GM23338 (cell line): ENCODE data around the gene KCND2. TPM values are rescaled to one million over a fixed set of nuclear protein-coding genes. Genes with fewer than 3 reads are reported as not detected.

Source experiments
- ATAC-seq: fragments of 200-7000 bp; cut with Tn5 transposase; 3 replicates; pipeline ENCODE4 v1.9.1; 2020
- DNase-seq: peaks from one replicate; pipeline ENCODE4 v3.0.0-alpha.2; 2015; ENCODE audit warnings: low spot score
- H2AFZ ChIP-seq: fragments of 200-600 bp; sonication (generic); 2 replicates; pipeline ENCODE4 v1.8.0; 2016; ENCODE audit warnings: antibody characterized with exemption, mild to moderate bottlenecking, moderate library complexity
- H3F3A ChIP-seq: fragments of 200-600 bp; sonication (generic); replicated peaks from 2 replicates; pipeline ENCODE4 v1.8.0; 2017; ENCODE audit warnings: antibody characterized with exemption, mixed run types, low read depth
- H3K27ac ChIP-seq: fragments of 200-600 bp; sonication (generic); 2 replicates; pipeline ENCODE4 v1.6.1; 2016; ENCODE audit warnings: low read depth
- H3K27me3 ChIP-seq: fragments of 200-600 bp; sonication (generic); 2 replicates; pipeline ENCODE4 v1.8.0; 2016; ENCODE audit warnings: mild to moderate bottlenecking, mixed run types, moderate library complexity; ENCODE audit not compliant: insufficient read depth
- H3K36me3 ChIP-seq: fragments of 200-600 bp; sonication (generic); 2 replicates; pipeline ENCODE4 v1.8.0; 2016; ENCODE audit warnings: mild to moderate bottlenecking; ENCODE audit not compliant: insufficient read depth
- H3K4me1 ChIP-seq: fragments of 200-600 bp; sonication (generic); 2 replicates; pipeline ENCODE4 v1.8.0; 2016; ENCODE audit warnings: mild to moderate bottlenecking, moderate library complexity; ENCODE audit not compliant: insufficient read depth
- H3K4me2 ChIP-seq: fragments of 200-600 bp; sonication (generic); 2 replicates; pipeline ENCODE4 v1.7.1; 2017; ENCODE audit warnings: mixed run types
- H3K4me3 ChIP-seq: fragments of 200-600 bp; sonication (generic); 2 replicates; pipeline ENCODE4 v1.6.1; 2016; ENCODE audit warnings: mixed run types
- H3K79me2 ChIP-seq: fragments of 200-600 bp; sonication (generic); replicated peaks from 2 replicates; pipeline ENCODE4 v1.8.0; 2017; ENCODE audit warnings: mild to moderate bottlenecking; ENCODE audit not compliant: insufficient read depth
- H3K9me2 ChIP-seq: fragments of 200-600 bp; sonication (generic); 2 replicates; pipeline ENCODE4 v1.8.0; 2017; ENCODE audit not compliant: insufficient read depth
- H4K20me1 ChIP-seq: fragments of 200-600 bp; sonication (generic); replicated peaks from 2 replicates; pipeline ENCODE4 v1.8.0; 2017; ENCODE audit warnings: mild to moderate bottlenecking; ENCODE audit not compliant: insufficient read depth
- H3K27ac Mint-ChIP-seq: 2 replicates; pipeline ENCODE4 v1.8.0; 2020; ENCODE audit warnings: inconsistent platforms, mild to moderate bottlenecking, moderate library complexity, mixed read lengths
- H3K27me3 Mint-ChIP-seq: 3 replicates; pipeline ENCODE4 v1.8.0; 2022; ENCODE audit warnings: low read depth, mild to moderate bottlenecking, moderate library complexity, mixed read lengths, inconsistent platforms; ENCODE audit not compliant: insufficient read depth, poor library complexity
- H3K36me3 Mint-ChIP-seq: 3 replicates; pipeline ENCODE4 v1.8.0; 2021; ENCODE audit warnings: low read depth, mild to moderate bottlenecking, inconsistent platforms, moderate library complexity, mixed read lengths
- H3K4me1 Mint-ChIP-seq: 3 replicates; pipeline ENCODE4 v1.8.0; 2020; ENCODE audit warnings: mild to moderate bottlenecking, inconsistent platforms, mixed read lengths
- H3K4me3 Mint-ChIP-seq: 3 replicates; pipeline ENCODE4 v1.8.0; 2021; ENCODE audit warnings: moderate library complexity, mild to moderate bottlenecking, inconsistent platforms, mixed read lengths
- H3K9me3 Mint-ChIP-seq: 3 replicates; pipeline ENCODE4 v1.8.0; 2020; ENCODE audit warnings: moderate library complexity, mild to moderate bottlenecking, inconsistent platforms, mixed read lengths
- CREB1 ChIP-seq: fragments of 250-450 bp; sonication (Bioruptor Pico); IDR thresholded peaks from 2 replicates; pipeline ENCODE4 v1.5.0; 2020; ENCODE audit warnings: low read depth, mild to moderate bottlenecking, moderate library complexity
- ETS1 ChIP-seq: IDR thresholded peaks from 2 replicates; pipeline ENCODE4 v1.6.1; 2016; ENCODE audit warnings: antibody characterized with exemption
- EZH2 ChIP-seq: fragments of 200-600 bp; sonication (generic); IDR thresholded peaks from one replicate; pipeline ENCODE4 v1.8.0; 2017; ENCODE audit warnings: antibody characterized with exemption, mild to moderate bottlenecking, low read depth; ENCODE audit not compliant: unreplicated experiment
- EZH2phosphoT487 ChIP-seq: fragments of 200-600 bp; sonication (generic); IDR thresholded peaks from one replicate; pipeline ENCODE4 v1.8.1; 2018; ENCODE audit warnings: antibody characterized with exemption; ENCODE audit not compliant: unreplicated experiment
- JUNB ChIP-seq: IDR thresholded peaks from one replicate; pipeline ENCODE4 v1.6.1; 2016; ENCODE audit warnings: antibody characterized with exemption; ENCODE audit not compliant: unreplicated experiment
- POLR2AphosphoS5 ChIP-seq: IDR thresholded peaks from 2 replicates; pipeline ENCODE4 v1.6.1; 2016; ENCODE audit warnings: antibody characterized with exemption, low read depth
- ZNF331 ChIP-seq: fragments of 250-450 bp; sonication (Bioruptor Pico); IDR thresholded peaks from 2 replicates; pipeline ENCODE4 v1.5.0; 2020; ENCODE audit warnings: low read depth, mild to moderate bottlenecking, moderate library complexity
- long read RNA-seq: library from polyadenylated mRNA; unstranded; transcript quantifications from one replicate; pipeline ENCODE4 v2.0.0, GENCODE V29; 2020; ENCODE audit not compliant: unreplicated experiment
- polyA plus RNA-seq: library from polyadenylated mRNA; unstranded; fragments of >200 nt; fragmentation: Nextera tagmentation; extraction: Ambion mirVana; gene quantifications from 2 replicates; pipeline ENCODE4 v1.2.1, GENCODE V29; 2016
- total RNA-seq: library from RNA; depleted of rRNA; stranded (reverse); fragments of >200 nt; shearing (Covaris generic); gene quantifications from 2 replicates; pipeline ENCODE4 v1.2.3, GENCODE V29; 2014; rRNA removed
- TF ChIP-seq, protein P1 (sequence below): IDR thresholded peaks from one replicate; pipeline ENCODE4 v1.6.1; 2018; ENCODE audit warnings: antibody characterized with exemption; ENCODE audit not compliant: unreplicated experiment
- TF ChIP-seq, protein P2 (sequence below), 2 experiments: fragments of 200-600 bp in 1 of 2; sonication (generic) in 1 of 2; conservative IDR thresholded peaks; 2 replicates each; pipeline versions ENCODE4 v1.5.1 to v1.6.1; 2016 to 2017; ENCODE audit warnings: antibody characterized with exemption in 2 of 2, low read depth in 2 of 2, mild to moderate bottlenecking in 2 of 2, moderate library complexity in 1 of 2

The KCND2 gene
- total RNA-seq (15.6 and 17.7 TPM in 2 replicates), polyA plus RNA-seq (7.1 and 8.3 TPM in 2 replicates)
- long read RNA-seq, partial matches to known transcripts: 2 of 2 reads
- long read RNA-seq, other reads (novel, unspliced or antisense): 0 of 2 reads

DNA sequence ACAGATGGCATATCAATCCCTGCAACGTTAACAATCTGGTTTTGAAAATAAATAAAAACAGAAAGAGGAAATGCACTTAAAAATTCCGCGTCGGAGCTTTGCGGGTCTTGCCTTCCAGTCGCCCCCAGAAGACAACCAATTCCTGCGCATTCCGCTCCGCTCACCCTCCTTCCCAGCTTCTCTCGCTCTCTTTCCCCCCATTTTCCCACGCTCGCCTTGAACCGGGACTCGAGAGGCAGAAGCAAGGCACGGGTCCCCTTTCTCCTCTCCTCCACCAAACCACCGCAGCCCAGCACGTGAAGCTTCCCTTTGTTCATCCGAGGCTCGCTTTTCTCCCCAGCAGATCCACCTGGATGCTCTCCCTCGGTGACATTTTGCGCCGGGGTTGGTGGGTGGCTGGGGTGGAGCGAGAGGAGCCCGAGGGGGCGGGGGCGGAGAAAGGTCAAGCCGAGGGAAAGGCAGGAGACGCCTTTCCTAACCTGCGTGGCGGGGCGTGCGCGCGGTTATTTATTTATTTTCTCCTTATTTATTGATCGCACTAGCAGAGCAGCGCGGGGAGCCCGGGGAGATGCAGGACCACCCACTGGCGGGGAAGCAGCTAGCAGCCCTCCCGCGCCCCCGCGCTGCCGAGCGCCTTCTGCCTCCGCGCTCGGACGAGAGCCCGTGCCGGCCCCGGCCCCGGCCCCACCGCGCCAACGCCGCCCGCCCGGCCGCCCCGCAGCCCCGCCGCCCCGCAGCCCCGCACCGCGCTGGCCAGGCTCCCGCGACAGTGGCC is at the start of gene KCND2:
Gene KCND2, plus strand, starts transcription at position 475 of the 775 bp plus-strand sequence.
- Mint-ChIP-seq H3K4me3 (peak within 1 kb of the TSS; percentile 99), H3K4me1 (peaks cover 40% of the 10 kb centered on the region), H3K27ac (peak within 1 kb of the TSS; percentile 97), H3K36me3 (peaks cover 21% of the 10 kb centered on the region), H3K27me3 (peaks cover 22% of the 10 kb centered on the region), H3K9me3 (no peaks in the 10 kb centered on the region; the same call in 2 of the 3 replicates)
- peak; percentile 49 for ATAC-seq
- Histone ChIP-seq H3K9me2 (no peaks in the 10 kb centered on the region), H3F3A (no peaks in the 10 kb centered on the region; the same call in 1 of the 2 replicates), H3K27me3 (peaks cover 7% of the 10 kb centered on the region; the same call in 1 of the 2 replicates), H4K20me1 (no peaks in the 10 kb centered on the region), H3K4me2 (peak within 1 kb of the TSS; percentile 88), H3K4me1 (peaks cover 24% of the 10 kb centered on the region), H3K79me2 (peaks cover 24% of the 10 kb centered on the region), H3K4me3 (peak within 1 kb of the TSS; percentile 87), H3K27ac (no peak within 1 kb of the TSS), H2AFZ (peak within 1 kb of the TSS; percentile 95), H3K36me3 (no peaks in the 10 kb centered on the region)
- DNase-seq: peak; percentile 79
- TF ChIP-seq JUNB (no peak), ZNF331 (CRISPR knock-in tag) (no peak), EZH2 (no peak), CREB1 (no peak), EZH2phosphoT487 (no peak), POLR2AphosphoS5 (no peak), ETS1 (no peak)
- TF ChIP-seq, protein P1, sequence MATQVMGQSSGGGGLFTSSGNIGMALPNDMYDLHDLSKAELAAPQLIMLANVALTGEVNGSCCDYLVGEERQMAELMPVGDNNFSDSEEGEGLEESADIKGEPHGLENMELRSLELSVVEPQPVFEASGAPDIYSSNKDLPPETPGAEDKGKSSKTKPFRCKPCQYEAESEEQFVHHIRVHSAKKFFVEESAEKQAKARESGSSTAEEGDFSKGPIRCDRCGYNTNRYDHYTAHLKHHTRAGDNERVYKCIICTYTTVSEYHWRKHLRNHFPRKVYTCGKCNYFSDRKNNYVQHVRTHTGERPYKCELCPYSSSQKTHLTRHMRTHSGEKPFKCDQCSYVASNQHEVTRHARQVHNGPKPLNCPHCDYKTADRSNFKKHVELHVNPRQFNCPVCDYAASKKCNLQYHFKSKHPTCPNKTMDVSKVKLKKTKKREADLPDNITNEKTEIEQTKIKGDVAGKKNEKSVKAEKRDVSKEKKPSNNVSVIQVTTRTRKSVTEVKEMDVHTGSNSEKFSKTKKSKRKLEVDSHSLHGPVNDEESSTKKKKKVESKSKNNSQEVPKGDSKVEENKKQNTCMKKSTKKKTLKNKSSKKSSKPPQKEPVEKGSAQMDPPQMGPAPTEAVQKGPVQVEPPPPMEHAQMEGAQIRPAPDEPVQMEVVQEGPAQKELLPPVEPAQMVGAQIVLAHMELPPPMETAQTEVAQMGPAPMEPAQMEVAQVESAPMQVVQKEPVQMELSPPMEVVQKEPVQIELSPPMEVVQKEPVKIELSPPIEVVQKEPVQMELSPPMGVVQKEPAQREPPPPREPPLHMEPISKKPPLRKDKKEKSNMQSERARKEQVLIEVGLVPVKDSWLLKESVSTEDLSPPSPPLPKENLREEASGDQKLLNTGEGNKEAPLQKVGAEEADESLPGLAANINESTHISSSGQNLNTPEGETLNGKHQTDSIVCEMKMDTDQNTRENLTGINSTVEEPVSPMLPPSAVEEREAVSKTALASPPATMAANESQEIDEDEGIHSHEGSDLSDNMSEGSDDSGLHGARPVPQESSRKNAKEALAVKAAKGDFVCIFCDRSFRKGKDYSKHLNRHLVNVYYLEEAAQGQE: no peak
- TF ChIP-seq, protein P2, sequence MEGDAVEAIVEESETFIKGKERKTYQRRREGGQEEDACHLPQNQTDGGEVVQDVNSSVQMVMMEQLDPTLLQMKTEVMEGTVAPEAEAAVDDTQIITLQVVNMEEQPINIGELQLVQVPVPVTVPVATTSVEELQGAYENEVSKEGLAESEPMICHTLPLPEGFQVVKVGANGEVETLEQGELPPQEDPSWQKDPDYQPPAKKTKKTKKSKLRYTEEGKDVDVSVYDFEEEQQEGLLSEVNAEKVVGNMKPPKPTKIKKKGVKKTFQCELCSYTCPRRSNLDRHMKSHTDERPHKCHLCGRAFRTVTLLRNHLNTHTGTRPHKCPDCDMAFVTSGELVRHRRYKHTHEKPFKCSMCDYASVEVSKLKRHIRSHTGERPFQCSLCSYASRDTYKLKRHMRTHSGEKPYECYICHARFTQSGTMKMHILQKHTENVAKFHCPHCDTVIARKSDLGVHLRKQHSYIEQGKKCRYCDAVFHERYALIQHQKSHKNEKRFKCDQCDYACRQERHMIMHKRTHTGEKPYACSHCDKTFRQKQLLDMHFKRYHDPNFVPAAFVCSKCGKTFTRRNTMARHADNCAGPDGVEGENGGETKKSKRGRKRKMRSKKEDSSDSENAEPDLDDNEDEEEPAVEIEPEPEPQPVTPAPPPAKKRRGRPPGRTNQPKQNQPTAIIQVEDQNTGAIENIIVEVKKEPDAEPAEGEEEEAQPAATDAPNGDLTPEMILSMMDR (conservative IDR thresholded peaks at IDR 0.05; ENCODE audit: low read depth in 2 of 2): no peak
